Measurements from ENCODE around the gene MBD5.
"Not testable (repeated sequence)": the region's sequence is repeated elsewhere in the genome, so short reads cannot be mapped to it uniquely, and the experiment has no call there.

The MBD5 gene

GRCh38 chr2:148528356-148529064, 507.6 kb downstream of the MBD5 start:
- peak; percentile 48 for DNase-seq

- no peak for DNase-seq
Measured at GRCh38 chr2:148529745-148530144, 508.9 kb downstream of the MBD5 start.

GRCh38 chr2:148530350-148530749, 509.5 kb downstream of the MBD5 start:
- DNase-seq, result no peak

- no peak for DNase-seq
Measured at GRCh38 chr2:148531235-148531634, 510.3 kb downstream of the MBD5 start.

- no peak for DNase-seq
Measured at GRCh38 chr2:148531669-148532428, 511.0 kb downstream of the MBD5 start.

- no peak for DNase-seq
Measured at GRCh38 chr2:148533004-148533403, 512.1 kb downstream of the MBD5 start.

- DNase-seq, result no peak
Measured at GRCh38 chr2:148533685-148534084, 512.8 kb downstream of the MBD5 start.

- DNase-seq, result no peak
Measured at GRCh38 chr2:148534416-148535204, 513.7 kb downstream of the MBD5 start.

GRCh38 chr2:148538375-148538774, 517.5 kb downstream of the MBD5 start:
- no peak for DNase-seq

- no peak for DNase-seq
Measured at GRCh38 chr2:148540022-148540421, 519.1 kb downstream of the MBD5 start.

GRCh38 chr2:148541792-148542191, 520.9 kb downstream of the MBD5 start:
- no peak for DNase-seq

- no peak for DNase-seq
Measured at GRCh38 chr2:148542614-148543013, 521.7 kb downstream of the MBD5 start.

- DNase-seq, result not testable (repeated sequence)
Measured at GRCh38 chr2:148543088-148543540, 522.2 kb downstream of the MBD5 start.

GRCh38 chr2:148545390-148546256, 524.7 kb downstream of the MBD5 start:
- peak; percentile 40 for DNase-seq

GRCh38 chr2:148546270-148546669, 525.4 kb downstream of the MBD5 start:
- DNase-seq, result no peak

GRCh38 chr2:148548716-148549400, 528.0 kb downstream of the MBD5 start:
- DNase-seq, result no peak

- DNase-seq, result peak; percentile 46
Measured at GRCh38 chr2:148552675-148553331, 531.9 kb downstream of the MBD5 start.

GRCh38 chr2:148553332-148553887, 532.5 kb downstream of the MBD5 start:
- DNase-seq, result no peak

- no peak for DNase-seq
Measured at GRCh38 chr2:148554459-148555247, 533.8 kb downstream of the MBD5 start.

Data from CD4-positive, alpha-beta T cell treated with Interleukin-4 for 4 hours (primary cell).